Measurements from ENCODE around the gene ADH7. TPM values are rescaled to one million over a fixed set of nuclear protein-coding genes. Genes with fewer than 3 reads are reported as not detected.
"Not testable (repeated sequence)": the region's sequence is repeated elsewhere in the genome, so short reads cannot be mapped to it uniquely, and the experiment has no call there.

Gene ADH7
- total RNA-seq, 1 donor from 2014 or later, result not detected

GRCh38 chr4:99417125-99417524 is 18.0 kb downstream of the ADH7 start:
- intact Hi-C loops (cut with micrococcal nuclease), result no loop called here

GRCh38 chr4:99415762-99416161 is 19.4 kb downstream of the ADH7 start:
- intact Hi-C loops (cut with micrococcal nuclease), result not testable (repeated sequence)

- intact Hi-C loops (cut with micrococcal nuclease), result not testable (repeated sequence)
Observed at GRCh38 chr4:99414902-99415301, 20.2 kb downstream of the ADH7 start.

- intact Hi-C loops (cut with micrococcal nuclease), result no loop called here
Observed at GRCh38 chr4:99414401-99414800, 20.7 kb downstream of the ADH7 start.

GRCh38 chr4:99413140-99413539 is 22.0 kb downstream of the ADH7 start:
- intact Hi-C loops (cut with micrococcal nuclease), result no loop called here

- intact Hi-C loops (cut with micrococcal nuclease), result no loop called here
Observed at GRCh38 chr4:99411041-99411440, 24.1 kb downstream of the ADH7 start.

- intact Hi-C loops (cut with micrococcal nuclease), result no loop called here
Observed at GRCh38 chr4:99410075-99410474, 25.1 kb downstream of the ADH7 start.

GRCh38 chr4:99408346-99408745 is 26.8 kb downstream of the ADH7 start:
- intact Hi-C loops (cut with micrococcal nuclease), result loop anchor here (5.0 kb wide), 1 partner anchor 941 kb away; no protein-coding TSS in a partner anchor

GRCh38 chr4:99405433-99406115 is 29.6 kb downstream of the ADH7 start:
- intact Hi-C loops (cut with micrococcal nuclease), result loop anchor here (1.0 to 5.0 kb wide), 4 partner anchors 287 to 1255 kb away; partner anchors contain the start of gene METAP1

GRCh38 chr4:99404595-99405287 is 30.4 kb downstream of the ADH7 start:
- intact Hi-C loops (cut with micrococcal nuclease), result loop anchor here (1.0 to 5.0 kb wide), 4 partner anchors 286 to 1254 kb away; partner anchors contain the start of gene METAP1

- intact Hi-C loops (cut with micrococcal nuclease), result loop anchor here (2.0 kb wide), 1 partner anchor 1253 kb away; no protein-coding TSS in a partner anchor
Observed at GRCh38 chr4:99403380-99404184, 31.6 kb downstream of the ADH7 start.

- intact Hi-C loops (cut with micrococcal nuclease), result no loop called here
Observed at GRCh38 chr4:99402765-99403164, 32.4 kb downstream of the ADH7 start.

GRCh38 chr4:99400831-99401230 is 34.3 kb downstream of the ADH7 start:
- intact Hi-C loops (cut with micrococcal nuclease), result no loop called here

GRCh38 chr4:99399017-99399416 is 36.1 kb downstream of the ADH7 start:
- intact Hi-C loops (cut with micrococcal nuclease), result no loop called here

- intact Hi-C loops (cut with micrococcal nuclease), result no loop called here
Observed at GRCh38 chr4:99395595-99396364, 39.4 kb downstream of the ADH7 start.

GRCh38 chr4:99394896-99395295 is 40.2 kb downstream of the ADH7 start:
- intact Hi-C loops (cut with micrococcal nuclease), result no loop called here

GRCh38 chr4:99390055-99390454 is 45.1 kb downstream of the ADH7 start:
- intact Hi-C loops (cut with micrococcal nuclease), result no loop called here

- intact Hi-C loops (cut with micrococcal nuclease), result no loop called here
Observed at GRCh38 chr4:99389606-99390005, 45.5 kb downstream of the ADH7 start.

- intact Hi-C loops (cut with micrococcal nuclease), result no loop called here
Observed at GRCh38 chr4:99383833-99384392, 51.2 kb downstream of the ADH7 start.

- intact Hi-C loops (cut with micrococcal nuclease), result no loop called here
Observed at GRCh38 chr4:99383399-99383798, 51.7 kb downstream of the ADH7 start.
